Fibroblast of the aortic adventitia (primary cell): ENCODE data around the gene MOAP1. TPM values are rescaled to one million over a fixed set of nuclear protein-coding genes. Genes with fewer than 3 reads are reported as not detected.
"Not testable (repeated sequence)": the region's sequence is repeated elsewhere in the genome, so short reads cannot be mapped to it uniquely, and the experiment has no call there.

ENCODE experiments used
- DNase-seq: peaks from one replicate; pipeline ENCODE4 v3.0.0-alpha.2; 2010; ENCODE audit warnings: low read depth
- H3K4me3 ChIP-seq: 2 replicates; pipeline ENCODE4 v1.5.1; 2011; ENCODE audit warnings: low read depth, mild to moderate bottlenecking, control low read depth, low read length, moderate library complexity
- CTCF ChIP-seq: IDR thresholded peaks from 2 replicates; pipeline ENCODE4 v1.5.1; 2011; ENCODE audit warnings: mild to moderate bottlenecking, low read length, control low read depth, inconsistent platforms; ENCODE audit not compliant: insufficient read depth
- total RNA-seq: library from RNA; depleted of rRNA; stranded (reverse); fragments of >200 nt; gene quantifications from 2 replicates; pipeline ENCODE4 v1.2.3, GENCODE V29; 2012; ENCODE audit warnings: low replicate concordance

MOAP1 gene
- total RNA-seq, 1 donor = 12.7 TPM

- no peak for TF ChIP-seq CTCF
- no peak for DNase-seq
- no peak overlapping the region for H3K4me3 ChIP-seq
Observed at GRCh38 chr14:93153121-93153520, 31.6 kb downstream of the MOAP1 start.

GRCh38 chr14:93150227-93151208, 34.2 kb downstream of the MOAP1 start:
- H3K4me3 ChIP-seq = no peak overlapping the region
- no peak for TF ChIP-seq CTCF
- DNase-seq = no peak

GRCh38 chr14:93148979-93149378, 35.7 kb downstream of the MOAP1 start:
- TF ChIP-seq CTCF = no peak
- no peak overlapping the region for H3K4me3 ChIP-seq
- no peak for DNase-seq

GRCh38 chr14:93146119-93146518, 38.6 kb downstream of the MOAP1 start:
- no peak for TF ChIP-seq CTCF
- H3K4me3 ChIP-seq = no peak overlapping the region
- DNase-seq = no peak

GRCh38 chr14:93142854-93143652, 41.6 kb downstream of the MOAP1 start:
- H3K4me3 ChIP-seq = no peak overlapping the region
- DNase-seq = no peak
- no peak for TF ChIP-seq CTCF

- DNase-seq = no peak
- peak; percentile 19 for TF ChIP-seq CTCF
- H3K4me3 ChIP-seq = no peak overlapping the region
Observed at GRCh38 chr14:93137864-93138263, 46.8 kb downstream of the MOAP1 start.

- not testable (repeated sequence) for DNase-seq, H3K4me3 ChIP-seq
Observed at GRCh38 chr14:93136508-93136907, 48.2 kb downstream of the MOAP1 start.
